Activated T-cell treated with anti-CD3 and anti-CD28 coated beads for 4 hours (primary cell): ENCODE measurements around the gene ITGB8.
"Not testable (repeated sequence)": the region's sequence is repeated elsewhere in the genome, so short reads cannot be mapped to it uniquely, and the experiment has no call there.

Experiments
- DNase-seq: peaks from one replicate; pipeline ENCODE4 v3.0.0-alpha.2; 2020

Gene ITGB8

GRCh38 chr7:20330239-20330927, at the start of gene ITGB8:
TSS of gene ITGB8 (plus strand) at chr7:20330900. CDS start at chr7:20331807, 907 bp downstream.
- peak; percentile 32 for DNase-seq

- no peak for DNase-seq
These were observed 47.7 kb upstream of the ITGB8 start for GRCh38 chr7:20282959-20283358.

- DNase-seq: no peak
These were observed 47.3 kb upstream of the ITGB8 start for GRCh38 chr7:20283385-20283784.

- no peak for DNase-seq
These were observed 46.5 kb upstream of the ITGB8 start for GRCh38 chr7:20284003-20284770.

- no peak for DNase-seq
These were observed 45.9 kb upstream of the ITGB8 start for GRCh38 chr7:20284771-20285143.

- no peak for DNase-seq
These were observed 43.4 kb upstream of the ITGB8 start for GRCh38 chr7:20287317-20287716.

- DNase-seq: no peak
These were observed 42.7 kb upstream of the ITGB8 start for GRCh38 chr7:20288036-20288435.

- DNase-seq: no peak
These were observed 40.1 kb upstream of the ITGB8 start for GRCh38 chr7:20290505-20291111.

GRCh38 chr7:20293336-20293735, 37.4 kb upstream of the ITGB8 start:
- DNase-seq: no peak

- DNase-seq: no peak
These were observed 34.3 kb upstream of the ITGB8 start for GRCh38 chr7:20296444-20296843.

GRCh38 chr7:20296901-20297300, 33.8 kb upstream of the ITGB8 start:
- DNase-seq: no peak

GRCh38 chr7:20298486-20298901, 32.2 kb upstream of the ITGB8 start:
- no peak for DNase-seq

- no peak for DNase-seq
These were observed 31.6 kb upstream of the ITGB8 start for GRCh38 chr7:20299145-20299544.

GRCh38 chr7:20299647-20300312, 30.9 kb upstream of the ITGB8 start:
- DNase-seq: no peak

- DNase-seq: no peak
These were observed 29.3 kb upstream of the ITGB8 start for GRCh38 chr7:20301311-20301939.

GRCh38 chr7:20302300-20302699, 28.4 kb upstream of the ITGB8 start:
- not testable (repeated sequence) for DNase-seq

GRCh38 chr7:20302891-20303290, 27.8 kb upstream of the ITGB8 start:
- no peak for DNase-seq

- DNase-seq: no peak
These were observed 26.3 kb upstream of the ITGB8 start for GRCh38 chr7:20304366-20304765.

- DNase-seq: no peak
These were observed 25.0 kb upstream of the ITGB8 start for GRCh38 chr7:20305726-20306125.

- DNase-seq: no peak
These were observed 24.3 kb upstream of the ITGB8 start for GRCh38 chr7:20306180-20306946.

- DNase-seq: no peak
These were observed 23.6 kb upstream of the ITGB8 start for GRCh38 chr7:20307119-20307518.

- no peak for DNase-seq
These were observed 22.8 kb upstream of the ITGB8 start for GRCh38 chr7:20307901-20308300.
